ENCODE measurements around the gene MYO1D. TPM values are rescaled to one million over a fixed set of nuclear protein-coding genes. Genes with fewer than 3 reads are reported as not detected.
"Not testable (repeated sequence)": the region's sequence is repeated elsewhere in the genome, so short reads cannot be mapped to it uniquely, and the experiment has no call there.

The MYO1D gene
- total RNA-seq = 9.1 and 11.9 TPM in 2 replicates
- long read RNA-seq, partial matches to known transcripts = 0 of 2 reads
- long read RNA-seq, other reads (novel, unspliced or antisense) = 1 of 2 reads

GRCh38 chr17:32876417-32877163, at the start of gene MYO1D:
Gene MYO1D, minus strand, starts transcription at chr17:32877124. Its CDS starts 252 bp downstream, at chr17:32876872.
- TF ChIP-seq, protein P1, sequence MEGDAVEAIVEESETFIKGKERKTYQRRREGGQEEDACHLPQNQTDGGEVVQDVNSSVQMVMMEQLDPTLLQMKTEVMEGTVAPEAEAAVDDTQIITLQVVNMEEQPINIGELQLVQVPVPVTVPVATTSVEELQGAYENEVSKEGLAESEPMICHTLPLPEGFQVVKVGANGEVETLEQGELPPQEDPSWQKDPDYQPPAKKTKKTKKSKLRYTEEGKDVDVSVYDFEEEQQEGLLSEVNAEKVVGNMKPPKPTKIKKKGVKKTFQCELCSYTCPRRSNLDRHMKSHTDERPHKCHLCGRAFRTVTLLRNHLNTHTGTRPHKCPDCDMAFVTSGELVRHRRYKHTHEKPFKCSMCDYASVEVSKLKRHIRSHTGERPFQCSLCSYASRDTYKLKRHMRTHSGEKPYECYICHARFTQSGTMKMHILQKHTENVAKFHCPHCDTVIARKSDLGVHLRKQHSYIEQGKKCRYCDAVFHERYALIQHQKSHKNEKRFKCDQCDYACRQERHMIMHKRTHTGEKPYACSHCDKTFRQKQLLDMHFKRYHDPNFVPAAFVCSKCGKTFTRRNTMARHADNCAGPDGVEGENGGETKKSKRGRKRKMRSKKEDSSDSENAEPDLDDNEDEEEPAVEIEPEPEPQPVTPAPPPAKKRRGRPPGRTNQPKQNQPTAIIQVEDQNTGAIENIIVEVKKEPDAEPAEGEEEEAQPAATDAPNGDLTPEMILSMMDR (conservative IDR thresholded peaks at IDR 0.05) = peak; percentile 54
- peaks cover 17% of the 10 kb centered on the region for H3K4me1 Mint-ChIP-seq
- DNase-seq (ENCODE audit: low read depth, low spot score) = peak; percentile 26
- H3K36me3 Mint-ChIP-seq (ENCODE audit: low read depth) = no peaks in the 10 kb centered on the region
- no peaks in the 10 kb centered on the region for H3K9me3 Mint-ChIP-seq
- peaks cover 58% of the 10 kb centered on the region for H3K27me3 Mint-ChIP-seq (ENCODE audit: low read depth)
- no peak within 1 kb of the TSS for H3K27ac Mint-ChIP-seq (ENCODE audit: unreplicated experiment)
- peak within 1 kb of the TSS; percentile 92 for H3K4me3 Mint-ChIP-seq

- Mint-ChIP-seq H3K27ac (ENCODE audit: unreplicated experiment) (no peak overlapping the region), H3K9me3 (no peaks in the 10 kb centered on the region), H3K27me3 (ENCODE audit: low read depth) (no peaks in the 10 kb centered on the region), H3K4me1 (peaks cover 13% of the 10 kb centered on the region), H3K4me3 (peak overlapping the region; percentile 72), H3K36me3 (ENCODE audit: low read depth) (no peaks in the 10 kb centered on the region)
- TF ChIP-seq, protein P1 (conservative IDR thresholded peaks at IDR 0.05) = no peak
- DNase-seq (ENCODE audit: low read depth, low spot score) = no peak
Observed at GRCh38 chr17:32926183-32926582, 49.3 kb upstream of the MYO1D start.

- DNase-seq (ENCODE audit: low read depth, low spot score); H3K9me3 Mint-ChIP-seq; H3K36me3 Mint-ChIP-seq (ENCODE audit: low read depth); H3K27me3 Mint-ChIP-seq (ENCODE audit: low read depth); H3K4me3 Mint-ChIP-seq; H3K27ac Mint-ChIP-seq (ENCODE audit: unreplicated experiment): not testable (repeated sequence)
- peaks cover 13% of the 10 kb centered on the region for H3K4me1 Mint-ChIP-seq
Observed at GRCh38 chr17:32923905-32924304, 47.0 kb upstream of the MYO1D start.

GRCh38 chr17:32921017-32921416, 44.1 kb upstream of the MYO1D start:
- Mint-ChIP-seq H3K9me3 (no peaks in the 10 kb centered on the region), H3K27me3 (ENCODE audit: low read depth) (no peaks in the 10 kb centered on the region), H3K27ac (ENCODE audit: unreplicated experiment) (no peak overlapping the region), H3K4me1 (peaks cover 13% of the 10 kb centered on the region), H3K4me3 (no peak overlapping the region), H3K36me3 (ENCODE audit: low read depth) (no peaks in the 10 kb centered on the region)
- no peak for DNase-seq (ENCODE audit: low read depth, low spot score)
- TF ChIP-seq, protein P1 (conservative IDR thresholded peaks at IDR 0.05) = no peak

DNA sequence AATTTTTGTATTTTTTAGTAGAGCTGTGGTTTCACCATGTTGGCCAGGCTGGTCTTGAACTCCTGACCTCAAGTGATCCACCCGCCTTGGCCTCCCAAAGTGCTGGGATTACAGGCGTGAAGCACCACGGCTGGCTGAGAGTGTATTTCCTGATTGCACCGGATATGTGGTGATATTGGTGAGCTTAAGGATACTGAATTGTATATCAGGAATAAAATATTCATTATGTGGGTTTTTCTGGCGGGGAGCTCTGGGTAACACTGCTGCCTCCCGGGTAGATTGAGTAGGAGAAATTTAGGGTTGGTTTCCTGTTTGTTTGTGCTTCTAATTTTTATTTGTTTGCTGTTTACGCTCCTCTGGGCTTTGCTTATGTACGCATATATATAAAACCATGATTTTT, 43.4 kb upstream of the MYO1D start:
- H3K4me3 Mint-ChIP-seq = no peak overlapping the region
- H3K36me3 Mint-ChIP-seq (ENCODE audit: low read depth) = no peaks in the 10 kb centered on the region
- no peak overlapping the region for H3K27ac Mint-ChIP-seq (ENCODE audit: unreplicated experiment)
- no peaks in the 10 kb centered on the region for H3K27me3 Mint-ChIP-seq (ENCODE audit: low read depth)
- H3K9me3 Mint-ChIP-seq = no peaks in the 10 kb centered on the region
- TF ChIP-seq, protein P1 (conservative IDR thresholded peaks at IDR 0.05) = no peak
- peaks cover 13% of the 10 kb centered on the region for H3K4me1 Mint-ChIP-seq
- DNase-seq (ENCODE audit: low read depth, low spot score) = no peak

DNA sequence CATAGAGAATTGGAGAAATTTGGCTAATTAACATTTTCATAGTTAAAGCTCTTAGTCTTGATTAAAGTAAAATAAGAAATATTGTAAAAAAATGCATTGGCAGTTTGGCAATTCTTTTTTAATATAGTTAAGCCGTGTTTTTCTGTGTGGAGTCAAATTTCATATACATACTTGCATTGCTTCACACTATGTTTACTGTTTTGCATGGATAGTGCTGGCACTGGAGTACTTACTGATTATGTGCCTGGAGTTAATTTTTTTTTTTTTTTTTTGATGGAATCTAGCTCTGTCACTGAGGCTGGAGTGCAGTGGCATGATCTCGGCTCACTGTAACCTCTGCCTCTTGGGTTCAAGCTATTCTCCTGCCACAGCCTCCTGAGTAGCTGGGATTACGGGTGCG, 43.0 kb upstream of the MYO1D start:
- not testable (repeated sequence) for DNase-seq (ENCODE audit: low read depth, low spot score); H3K4me3 Mint-ChIP-seq; H3K36me3 Mint-ChIP-seq (ENCODE audit: low read depth); H3K27me3 Mint-ChIP-seq (ENCODE audit: low read depth); H3K27ac Mint-ChIP-seq (ENCODE audit: unreplicated experiment); H3K9me3 Mint-ChIP-seq
- peaks cover 13% of the 10 kb centered on the region for H3K4me1 Mint-ChIP-seq
